Measurements from ENCODE around the gene PIGS. TPM values are rescaled to one million over a fixed set of nuclear protein-coding genes. Genes with fewer than 3 reads are reported as not detected.

PIGS gene
- total RNA-seq, 1 donor = 49.9 TPM

- peaks cover 5% of the 10 kb centered on the region for H4K20me1 ChIP-seq (ENCODE audit: insufficient read depth, low read length)
- H3K36me3 ChIP-seq (ENCODE audit: insufficient read depth, low read length) = peaks cover 11% of the 10 kb centered on the region
- peaks cover 31% of the 10 kb centered on the region for H3K4me1 ChIP-seq (ENCODE audit: insufficient read depth, low read length)
- no peak overlapping the region for H3K27ac ChIP-seq (ENCODE audit: low read depth, low read length)
- H2AFZ ChIP-seq (ENCODE audit: low read length) = no peak overlapping the region
- DNase-seq (ENCODE audit: insufficient read length, low spot score, missing footprints) = no peak
- H3K4me2 ChIP-seq (ENCODE audit: insufficient read depth, low read length) = no peak overlapping the region
- peaks cover 27% of the 10 kb centered on the region for H3K79me2 ChIP-seq (ENCODE audit: insufficient read depth, low read length)
- H3K27me3 ChIP-seq (ENCODE audit: insufficient read depth, low read length) = no peaks in the 10 kb centered on the region
- no peaks in the 10 kb centered on the region for H3K9me3 ChIP-seq (ENCODE audit: low read depth, low read length)
- no peak for TF ChIP-seq CTCF (IDR thresholded peaks at IDR 0.05; ENCODE audit: extremely low read depth, low read depth, low read length)
- no peak overlapping the region for H3K4me3 ChIP-seq (ENCODE audit: insufficient read depth, low read length)
Measured at GRCh38 chr17:28573040-28573380, 1.7 kb upstream of the PIGS start.

GRCh38 chr17:28572259-28573039 lies 1.1 kb upstream of the PIGS start:
- H3K4me2 ChIP-seq (ENCODE audit: insufficient read depth, low read length) = peak overlapping the region; percentile 98
- no peak for TF ChIP-seq CTCF (IDR thresholded peaks at IDR 0.05; ENCODE audit: extremely low read depth, low read depth, low read length)
- peaks cover 31% of the 10 kb centered on the region for H3K4me1 ChIP-seq (ENCODE audit: insufficient read depth, low read length)
- no peak for DNase-seq (ENCODE audit: insufficient read length, low spot score, missing footprints)
- H3K27me3 ChIP-seq (ENCODE audit: insufficient read depth, low read length) = no peaks in the 10 kb centered on the region
- H3K27ac ChIP-seq (ENCODE audit: low read depth, low read length) = peak overlapping the region; percentile 61
- peaks cover 7% of the 10 kb centered on the region for H3K36me3 ChIP-seq (ENCODE audit: insufficient read depth, low read length)
- H3K9me3 ChIP-seq (ENCODE audit: low read depth, low read length) = no peaks in the 10 kb centered on the region
- peaks cover 5% of the 10 kb centered on the region for H4K20me1 ChIP-seq (ENCODE audit: insufficient read depth, low read length)
- H3K4me3 ChIP-seq (ENCODE audit: insufficient read depth, low read length) = peak overlapping the region; percentile 98
- peak overlapping the region; percentile 94 for H2AFZ ChIP-seq (ENCODE audit: low read length)
- peaks cover 32% of the 10 kb centered on the region for H3K79me2 ChIP-seq (ENCODE audit: insufficient read depth, low read length)

- no peak for TF ChIP-seq CTCF (IDR thresholded peaks at IDR 0.05; ENCODE audit: extremely low read depth, low read depth, low read length)
- H3K4me1 ChIP-seq (ENCODE audit: insufficient read depth, low read length) = peaks cover 27% of the 10 kb centered on the region
- H4K20me1 ChIP-seq (ENCODE audit: insufficient read depth, low read length) = peaks cover 5% of the 10 kb centered on the region
- H2AFZ ChIP-seq (ENCODE audit: low read length) = peak overlapping the region; percentile 95
- peak overlapping the region; percentile 52 for H3K27ac ChIP-seq (ENCODE audit: low read depth, low read length)
- DNase-seq (ENCODE audit: insufficient read length, low spot score, missing footprints) = no peak
- no peaks in the 10 kb centered on the region for H3K9me3 ChIP-seq (ENCODE audit: low read depth, low read length)
- H3K27me3 ChIP-seq (ENCODE audit: insufficient read depth, low read length) = no peaks in the 10 kb centered on the region
- H3K4me2 ChIP-seq (ENCODE audit: insufficient read depth, low read length) = peak overlapping the region; percentile 98
- H3K36me3 ChIP-seq (ENCODE audit: insufficient read depth, low read length) = peaks cover 4% of the 10 kb centered on the region
- H3K4me3 ChIP-seq (ENCODE audit: insufficient read depth, low read length) = peak overlapping the region; percentile 98
- peaks cover 39% of the 10 kb centered on the region for H3K79me2 ChIP-seq (ENCODE audit: insufficient read depth, low read length)
Measured at GRCh38 chr17:28570716-28571360, 486 bp downstream of the PIGS start.

- Histone ChIP-seq H4K20me1 (ENCODE audit: insufficient read depth, low read length) (peaks cover 2% of the 10 kb centered on the region), H3K79me2 (ENCODE audit: insufficient read depth, low read length) (peaks cover 42% of the 10 kb centered on the region), H3K4me1 (ENCODE audit: insufficient read depth, low read length) (peaks cover 27% of the 10 kb centered on the region), H3K27me3 (ENCODE audit: insufficient read depth, low read length) (no peaks in the 10 kb centered on the region), H2AFZ (ENCODE audit: low read length) (no peak overlapping the region), H3K36me3 (ENCODE audit: insufficient read depth, low read length) (peaks cover 4% of the 10 kb centered on the region), H3K27ac (ENCODE audit: low read depth, low read length) (no peak overlapping the region), H3K9me3 (ENCODE audit: low read depth, low read length) (no peaks in the 10 kb centered on the region), H3K4me3 (ENCODE audit: insufficient read depth, low read length) (no peak overlapping the region), H3K4me2 (ENCODE audit: insufficient read depth, low read length) (peak overlapping the region; percentile 98)
- DNase-seq (ENCODE audit: insufficient read length, low spot score, missing footprints) = no peak
- TF ChIP-seq CTCF (IDR thresholded peaks at IDR 0.05; ENCODE audit: extremely low read depth, low read depth, low read length) = no peak
Measured at GRCh38 chr17:28569446-28569845, 1.9 kb downstream of the PIGS start.

All from osteoblast (primary cell).